Hepatocyte (in vitro differentiated cells): ENCODE data around the gene NPM1.

Source experiments
- EZH2 ChIP-seq: fragments of 200-600 bp; sonication (generic); IDR thresholded peaks from 2 replicates; pipeline ENCODE4 v1.6.1; 2016; ENCODE audit warnings: antibody characterized with exemption, mild to moderate bottlenecking, borderline replicate concordance
- TF ChIP-seq, protein P1 (sequence below): fragments of 200-600 bp; sonication (generic); IDR thresholded peaks from 2 replicates; pipeline ENCODE4 v1.5.1; 2016; ENCODE audit warnings: antibody characterized with exemption, mild to moderate bottlenecking; ENCODE audit not compliant: poor library complexity

DNA sequence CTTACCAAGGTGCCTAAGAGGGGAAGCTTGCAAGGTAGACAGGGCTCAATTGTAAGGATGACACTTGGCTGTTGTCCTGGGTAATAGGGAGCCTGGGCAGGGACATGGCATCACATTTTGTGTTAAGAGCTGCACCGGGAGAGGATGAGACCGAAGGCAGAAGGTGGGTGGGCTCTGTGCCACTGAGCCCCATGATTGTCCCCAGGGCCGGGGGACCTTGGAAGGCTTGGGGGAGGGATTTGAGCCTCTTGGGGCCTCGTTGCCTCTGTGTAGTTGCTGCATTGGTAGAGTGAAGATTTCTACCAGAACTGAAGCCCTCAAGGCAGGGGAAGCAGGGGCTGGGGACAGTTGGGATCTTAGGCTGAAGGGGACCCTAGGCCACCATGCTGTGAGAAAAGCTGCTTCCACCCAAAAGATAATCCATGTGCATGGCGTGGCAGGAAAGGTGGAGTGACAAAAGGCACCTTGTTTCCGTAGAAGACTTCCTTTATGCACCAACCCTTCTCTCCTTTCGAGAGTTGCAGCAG lies 43.7 kb downstream of the NPM1 start:
- TF ChIP-seq, protein P1, sequence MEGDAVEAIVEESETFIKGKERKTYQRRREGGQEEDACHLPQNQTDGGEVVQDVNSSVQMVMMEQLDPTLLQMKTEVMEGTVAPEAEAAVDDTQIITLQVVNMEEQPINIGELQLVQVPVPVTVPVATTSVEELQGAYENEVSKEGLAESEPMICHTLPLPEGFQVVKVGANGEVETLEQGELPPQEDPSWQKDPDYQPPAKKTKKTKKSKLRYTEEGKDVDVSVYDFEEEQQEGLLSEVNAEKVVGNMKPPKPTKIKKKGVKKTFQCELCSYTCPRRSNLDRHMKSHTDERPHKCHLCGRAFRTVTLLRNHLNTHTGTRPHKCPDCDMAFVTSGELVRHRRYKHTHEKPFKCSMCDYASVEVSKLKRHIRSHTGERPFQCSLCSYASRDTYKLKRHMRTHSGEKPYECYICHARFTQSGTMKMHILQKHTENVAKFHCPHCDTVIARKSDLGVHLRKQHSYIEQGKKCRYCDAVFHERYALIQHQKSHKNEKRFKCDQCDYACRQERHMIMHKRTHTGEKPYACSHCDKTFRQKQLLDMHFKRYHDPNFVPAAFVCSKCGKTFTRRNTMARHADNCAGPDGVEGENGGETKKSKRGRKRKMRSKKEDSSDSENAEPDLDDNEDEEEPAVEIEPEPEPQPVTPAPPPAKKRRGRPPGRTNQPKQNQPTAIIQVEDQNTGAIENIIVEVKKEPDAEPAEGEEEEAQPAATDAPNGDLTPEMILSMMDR: no peak
- no peak for TF ChIP-seq EZH2
